HG02678 (cell line): ENCODE data around the gene SREBF2.
"Not testable (repeated sequence)": the region's sequence is repeated elsewhere in the genome, so short reads cannot be mapped to it uniquely, and the experiment has no call there.

Experiments used
- ATAC-seq: cut with Tn5 transposase; IDR thresholded peaks from one replicate; pipeline ENCODE4 v1.9.1; 2021; ENCODE audit warnings: mild to moderate bottlenecking, moderate library complexity; ENCODE audit not compliant: unreplicated experiment

Gene SREBF2

GRCh38 chr22:41841085-41841712 lies 8.3 kb downstream of the SREBF2 start:
- no peak for ATAC-seq

DNA sequence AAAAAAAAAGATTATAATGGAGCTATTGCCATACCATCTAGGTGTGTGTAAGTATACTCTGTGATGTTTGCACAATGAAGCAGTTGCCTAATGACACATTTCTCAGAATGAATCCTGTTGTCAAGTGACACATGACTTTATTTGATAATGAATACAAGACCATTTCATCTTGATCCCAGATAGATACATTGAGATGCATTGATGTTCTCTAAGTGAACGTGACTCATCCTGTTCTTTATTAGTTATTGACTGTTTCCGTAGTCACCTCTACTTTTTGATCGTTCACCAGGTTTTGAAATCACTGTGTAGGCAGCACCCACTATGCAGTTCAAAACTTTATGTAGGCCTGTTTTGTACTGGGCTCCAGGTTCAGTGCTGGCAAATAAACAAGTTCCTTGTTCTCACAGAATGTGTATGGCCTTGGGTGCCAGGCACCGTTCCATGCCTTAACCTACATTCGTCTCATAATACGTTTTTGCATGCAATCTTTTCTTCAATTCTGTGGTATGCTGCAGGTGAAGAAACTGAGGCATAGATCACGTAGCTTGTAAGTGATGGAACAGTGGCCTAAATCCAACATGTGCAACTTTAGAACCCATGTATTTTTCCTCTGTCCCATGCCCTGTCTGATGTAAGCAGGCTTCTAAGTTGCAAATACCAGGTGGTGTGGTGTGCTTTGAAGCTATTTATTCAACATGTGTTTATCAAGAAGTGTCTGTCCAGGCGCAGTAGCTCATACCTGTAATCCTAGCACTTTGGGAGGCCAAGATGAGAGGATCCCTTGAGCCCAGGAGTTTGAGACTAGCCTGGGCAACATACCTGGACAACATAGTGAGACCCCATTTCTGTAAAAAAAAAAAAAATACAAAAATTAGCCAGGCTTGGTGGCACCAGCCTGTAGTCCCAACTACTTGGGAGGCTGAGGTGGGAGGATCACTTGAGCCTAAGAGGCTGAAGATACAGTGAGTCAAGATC lies 10.4 kb downstream of the SREBF2 start:
- ATAC-seq, result no peak

DNA sequence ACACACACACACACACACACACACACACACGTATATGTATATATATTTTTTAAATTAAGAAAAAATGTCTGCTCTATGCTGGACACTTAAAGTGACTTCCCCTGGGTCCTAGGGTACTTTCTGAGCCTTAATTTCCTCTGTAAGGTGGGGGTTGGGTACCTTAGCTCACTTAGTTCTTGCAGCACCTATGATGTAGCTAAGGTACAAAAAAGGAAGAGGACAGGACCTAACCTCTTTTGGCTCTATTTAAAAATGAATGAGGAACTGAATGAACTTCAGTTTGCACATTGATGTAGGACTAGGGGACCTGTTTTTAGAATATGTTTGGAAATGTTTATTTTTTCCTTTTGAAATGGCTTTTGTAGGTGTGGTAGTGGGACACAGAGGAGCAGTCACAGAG lies 11.1 kb downstream of the SREBF2 start:
- ATAC-seq, result no peak

DNA sequence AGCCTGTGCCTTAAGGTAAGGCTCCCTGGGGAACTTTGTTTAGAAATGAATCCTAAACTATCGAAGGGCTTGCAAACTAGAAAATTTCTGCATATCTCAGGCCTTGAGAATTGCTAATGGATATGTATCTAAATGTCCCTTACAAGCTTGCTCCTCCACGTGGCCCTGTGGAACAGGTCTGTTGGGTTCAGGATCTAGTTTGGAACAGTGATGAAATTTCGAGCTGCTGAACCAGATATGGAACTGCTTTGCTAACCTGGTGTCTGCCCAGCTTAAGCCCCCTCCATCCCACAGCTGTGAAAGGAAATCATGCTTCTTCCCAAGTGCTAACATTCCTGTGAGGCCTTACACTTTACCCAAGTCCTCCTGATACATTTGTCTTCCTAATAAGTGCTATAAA lies 11.6 kb downstream of the SREBF2 start:
- ATAC-seq, result no peak

GRCh38 chr22:41845380-41846267 lies 12.7 kb downstream of the SREBF2 start:
- no peak for ATAC-seq

DNA sequence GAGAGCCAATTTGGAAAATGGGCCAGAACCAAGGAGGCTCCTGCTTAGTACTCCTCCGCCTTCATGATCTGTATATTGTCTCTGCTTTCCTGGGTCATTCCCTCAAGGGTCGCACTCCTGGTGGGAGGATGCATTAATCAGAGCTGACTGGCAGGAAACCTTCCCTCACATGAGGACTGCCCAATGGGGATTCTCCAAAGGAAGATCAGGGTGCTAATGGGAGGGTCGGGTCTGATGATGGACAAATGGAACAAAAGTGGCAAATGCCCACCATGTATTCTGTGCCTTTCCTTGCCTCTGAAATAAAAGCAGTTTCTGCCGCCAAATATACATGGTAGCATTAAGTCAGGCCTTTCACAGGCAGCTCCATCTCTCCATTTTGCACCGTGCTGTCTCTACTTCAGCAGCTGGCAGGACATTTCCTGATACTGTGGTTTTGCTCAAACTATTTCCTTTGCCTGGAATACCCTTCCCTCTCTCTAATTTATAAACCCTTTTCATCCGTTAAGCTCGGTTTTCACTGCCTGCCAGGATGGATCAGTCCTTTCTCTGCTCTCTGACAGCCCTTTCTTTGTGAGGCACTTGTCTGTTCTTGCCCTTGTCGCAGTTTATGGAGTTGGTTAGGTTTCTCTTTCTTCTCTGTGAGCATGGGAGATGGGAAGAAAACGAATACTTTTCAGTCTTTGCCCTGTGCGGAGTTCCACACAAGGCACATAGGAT lies 13.5 kb downstream of the SREBF2 start:
- no peak for ATAC-seq

GRCh38 chr22:41847300-41847699 lies 14.4 kb downstream of the SREBF2 start:
- no peak for ATAC-seq

DNA sequence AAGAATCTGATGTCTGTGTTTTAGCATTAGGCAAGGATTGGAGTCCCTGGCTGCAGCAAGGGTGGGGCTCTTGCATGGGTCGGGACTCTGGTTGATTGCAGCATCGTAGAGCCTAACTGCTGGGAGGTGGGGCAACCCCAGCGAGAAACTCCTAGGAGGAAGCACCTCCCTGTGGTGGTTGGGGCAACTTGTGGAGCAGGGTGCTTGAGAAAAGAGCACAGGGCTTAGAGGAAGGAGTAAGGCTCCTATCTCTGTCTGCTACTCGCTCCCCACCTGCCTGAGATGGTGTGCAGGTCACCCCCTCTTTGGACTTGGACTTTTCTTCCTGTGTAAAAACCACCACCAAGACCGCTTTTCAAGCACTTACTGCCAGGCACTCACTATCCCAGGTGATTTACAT lies 15.6 kb downstream of the SREBF2 start:
- ATAC-seq, result no peak

DNA sequence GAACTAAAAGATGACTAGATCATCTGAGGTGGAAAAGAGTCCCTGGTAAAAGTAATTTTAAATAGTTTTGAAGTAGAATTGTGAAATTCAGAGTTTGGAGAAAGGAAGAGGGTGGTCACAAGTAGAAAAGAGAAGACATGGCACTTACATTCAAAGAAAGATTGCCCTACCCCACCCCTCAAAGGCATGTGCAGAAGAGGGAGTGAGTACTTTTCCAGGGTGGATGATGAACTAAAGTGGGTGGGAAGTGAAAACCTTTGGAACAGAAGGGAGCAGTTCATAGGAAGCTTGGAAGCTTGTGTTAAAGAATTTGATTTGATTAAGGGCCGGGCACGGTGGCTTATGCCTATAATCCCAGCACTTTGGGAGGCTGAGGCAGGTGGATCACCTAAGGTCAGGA lies 23.6 kb downstream of the SREBF2 start:
- no peak for ATAC-seq

GRCh38 chr22:41857155-41857859 lies 24.4 kb downstream of the SREBF2 start:
- no peak for ATAC-seq

DNA sequence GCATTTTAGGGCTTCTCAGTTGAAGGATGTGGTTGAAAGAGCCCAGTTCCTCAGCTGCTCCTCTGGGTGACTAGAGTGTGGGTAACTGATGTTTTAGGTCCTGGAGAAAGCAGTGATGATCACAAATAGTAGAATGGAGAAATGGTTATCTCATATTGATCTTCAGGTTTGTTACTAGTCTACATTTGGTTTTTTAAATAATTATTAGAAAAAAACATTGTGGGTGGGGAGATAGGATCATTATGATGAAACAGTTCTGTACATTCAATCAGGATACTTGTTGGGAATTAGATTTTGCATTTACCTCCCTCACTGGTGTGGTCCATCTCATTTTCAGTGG lies 24.9 kb downstream of the SREBF2 start:
- ATAC-seq, result no peak

DNA sequence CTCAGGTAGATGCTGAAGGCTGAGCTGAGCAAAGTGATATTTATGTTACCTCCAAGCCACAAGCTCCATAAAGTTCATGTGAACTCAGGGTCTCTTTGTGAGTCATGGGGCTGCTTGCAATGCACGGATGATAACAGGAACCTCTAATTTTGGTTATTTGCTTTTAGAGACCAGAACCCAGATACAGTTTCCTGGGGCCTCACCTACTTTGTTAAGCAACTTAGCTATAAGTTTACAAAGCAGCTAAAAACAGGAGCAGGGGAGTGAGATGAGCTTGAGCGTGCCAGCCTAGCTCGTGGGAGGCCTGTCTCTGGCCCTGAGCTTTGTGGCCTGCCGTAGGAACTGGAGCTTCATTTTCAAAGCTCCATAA lies 29.2 kb downstream of the SREBF2 start:
- peak; percentile 58 for ATAC-seq

DNA sequence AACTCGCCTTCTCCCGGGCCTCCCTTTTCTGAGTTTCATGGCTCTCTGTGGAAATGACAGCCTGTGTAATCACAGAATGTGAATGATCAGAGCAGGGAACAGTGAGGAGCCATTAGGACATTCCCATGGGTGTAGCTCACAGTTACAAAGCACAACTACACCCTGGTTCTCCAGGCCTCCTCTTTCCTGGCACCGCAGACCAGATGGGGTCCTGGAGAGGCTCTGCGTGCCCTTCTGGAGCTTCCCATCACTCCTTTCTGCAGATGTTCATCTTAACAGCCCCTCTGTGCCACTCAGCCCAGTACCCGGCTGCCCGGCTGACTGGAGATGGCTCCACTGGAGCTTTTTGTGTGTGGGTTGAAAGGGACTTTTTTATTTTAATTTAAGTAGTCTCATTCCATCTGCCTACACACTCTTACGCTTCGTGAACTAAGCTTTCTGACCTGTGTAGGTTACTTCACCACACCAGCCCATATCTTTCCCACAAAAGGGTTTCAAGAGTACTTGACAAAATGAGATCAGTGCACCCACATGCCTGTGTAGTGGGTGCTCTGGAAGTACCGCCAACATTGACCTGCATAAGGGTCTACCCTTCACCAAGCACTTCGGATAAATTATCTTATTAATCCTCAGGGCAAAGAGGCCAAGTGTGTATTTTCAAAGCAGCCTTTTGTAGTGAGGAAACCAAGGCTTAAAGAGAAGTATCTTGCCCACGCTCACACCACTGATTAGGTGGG lies 29.8 kb downstream of the SREBF2 start:
- ATAC-seq, result peak; percentile 66

GRCh38 chr22:41863472-41863871 lies 30.6 kb downstream of the SREBF2 start:
- ATAC-seq, result no peak

- no peak for ATAC-seq
These were observed 35.7 kb downstream of the SREBF2 start for GRCh38 chr22:41868556-41868955.

- ATAC-seq, result not testable (repeated sequence)
These were observed 37.2 kb downstream of the SREBF2 start for GRCh38 chr22:41870081-41870480.

GRCh38 chr22:41870786-41871185 lies 37.9 kb downstream of the SREBF2 start:
- ATAC-seq, result no peak

GRCh38 chr22:41873391-41873790 lies 40.5 kb downstream of the SREBF2 start:
- ATAC-seq, result no peak

DNA sequence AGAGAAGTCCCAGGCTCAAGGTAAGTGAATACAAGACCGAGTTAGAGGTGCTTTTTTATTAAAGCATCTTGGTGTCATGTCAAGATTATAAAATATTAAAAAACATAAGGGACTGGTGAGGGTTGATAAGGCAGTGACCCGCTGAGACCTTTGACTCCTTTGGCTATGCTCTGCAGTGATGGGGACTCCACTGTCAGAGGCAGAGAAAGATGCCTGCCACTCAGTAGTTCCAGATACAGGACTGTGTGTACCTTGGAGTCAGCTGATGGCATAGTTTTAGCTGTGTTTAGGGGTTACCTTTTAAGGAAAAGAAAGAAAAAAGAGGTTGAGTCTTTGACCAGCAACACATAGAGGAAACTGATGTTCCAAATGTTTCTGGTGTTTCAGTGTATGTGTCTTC lies 41.2 kb downstream of the SREBF2 start:
- no peak for ATAC-seq
